CD4-positive, alpha-beta T cell treated with Interleukin-17A for 1 hour (primary cell): Measurements from ENCODE around the gene PDP2.

ENCODE experiments used
- DNase-seq: peaks from one replicate; pipeline ENCODE4 v3.0.0-alpha.2; 2020

Gene PDP2

DNA sequence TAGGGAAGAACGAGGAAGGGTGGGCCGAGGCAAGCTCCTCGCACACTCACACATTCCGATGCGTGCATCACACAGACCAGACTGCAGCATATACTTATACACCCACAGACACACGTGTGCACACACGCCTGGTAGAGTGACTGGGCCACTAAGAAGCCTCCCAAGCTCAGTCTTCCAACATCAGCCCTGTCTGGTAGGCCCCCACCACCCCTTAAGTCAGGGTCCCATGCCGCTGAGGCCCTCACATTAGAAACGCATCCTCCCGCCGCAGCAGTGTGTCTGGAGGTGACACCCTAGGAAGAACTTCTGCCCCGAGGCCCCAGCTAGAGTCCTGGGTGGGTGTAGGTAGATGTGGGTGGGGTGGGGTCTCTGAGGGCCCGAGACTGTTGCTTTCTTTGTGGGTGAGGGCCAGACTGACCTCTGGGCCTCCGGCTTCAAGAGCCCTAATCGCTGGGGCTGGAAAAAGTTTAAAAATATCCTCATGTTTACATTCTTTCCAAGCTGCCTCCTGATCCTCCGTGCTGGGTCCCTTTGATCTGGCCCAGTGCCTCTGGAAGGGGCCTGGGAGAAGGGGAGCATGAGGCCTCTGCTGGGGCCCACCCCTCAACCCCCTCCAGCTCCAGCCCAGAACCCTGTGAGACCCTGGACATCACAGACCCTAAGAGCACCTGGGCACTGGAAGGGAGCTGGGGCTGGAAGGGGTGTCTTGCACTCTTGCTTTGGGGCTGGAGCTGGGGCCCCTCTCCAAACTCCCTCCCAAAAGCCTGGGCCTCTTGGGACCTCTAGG is 24.7 kb downstream of the PDP2 start:
- no peak for DNase-seq

DNA sequence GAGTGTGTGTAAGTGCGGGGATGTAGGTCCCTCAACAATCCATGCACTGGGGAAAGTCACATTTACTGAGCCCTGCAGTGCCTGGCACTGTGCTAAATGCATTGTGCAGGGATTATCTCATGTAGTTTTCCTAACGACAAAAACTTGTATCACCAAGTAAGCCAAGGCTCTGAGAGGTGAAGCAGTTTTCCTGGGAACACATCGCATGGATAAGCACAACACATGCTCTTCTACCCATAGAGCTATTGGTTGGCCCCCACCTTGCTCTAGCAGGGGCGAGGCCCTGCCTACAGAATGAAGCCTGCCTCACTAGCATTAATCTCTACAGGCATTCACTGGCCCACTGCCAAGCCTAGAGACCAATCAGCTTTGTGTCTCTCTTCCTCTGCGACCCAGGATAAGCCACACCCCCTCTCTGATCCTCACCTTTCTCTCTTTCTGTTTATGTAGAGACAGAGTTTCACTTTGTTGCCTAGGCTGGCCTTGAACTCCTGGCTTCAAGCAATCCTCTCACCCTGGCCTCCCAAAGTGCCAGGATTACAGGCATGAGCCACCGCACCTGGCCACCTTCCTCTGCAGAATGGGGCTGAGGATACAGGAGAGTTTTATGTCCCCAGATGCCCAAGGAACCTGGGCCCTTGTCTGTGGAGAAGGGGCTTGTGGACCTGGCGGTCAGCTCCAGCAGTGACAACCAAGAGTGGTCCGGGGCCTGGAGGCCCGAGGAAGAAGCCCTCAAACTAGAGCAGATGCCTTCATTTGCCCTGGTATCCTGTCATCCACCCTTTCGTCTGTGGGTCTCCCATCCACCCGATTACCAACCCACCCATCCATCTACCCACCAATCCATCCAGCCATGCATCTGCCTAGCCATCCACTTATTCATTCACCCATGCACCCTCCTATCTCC is 25.6 kb downstream of the PDP2 start:
- peak; percentile 50 for DNase-seq

DNA sequence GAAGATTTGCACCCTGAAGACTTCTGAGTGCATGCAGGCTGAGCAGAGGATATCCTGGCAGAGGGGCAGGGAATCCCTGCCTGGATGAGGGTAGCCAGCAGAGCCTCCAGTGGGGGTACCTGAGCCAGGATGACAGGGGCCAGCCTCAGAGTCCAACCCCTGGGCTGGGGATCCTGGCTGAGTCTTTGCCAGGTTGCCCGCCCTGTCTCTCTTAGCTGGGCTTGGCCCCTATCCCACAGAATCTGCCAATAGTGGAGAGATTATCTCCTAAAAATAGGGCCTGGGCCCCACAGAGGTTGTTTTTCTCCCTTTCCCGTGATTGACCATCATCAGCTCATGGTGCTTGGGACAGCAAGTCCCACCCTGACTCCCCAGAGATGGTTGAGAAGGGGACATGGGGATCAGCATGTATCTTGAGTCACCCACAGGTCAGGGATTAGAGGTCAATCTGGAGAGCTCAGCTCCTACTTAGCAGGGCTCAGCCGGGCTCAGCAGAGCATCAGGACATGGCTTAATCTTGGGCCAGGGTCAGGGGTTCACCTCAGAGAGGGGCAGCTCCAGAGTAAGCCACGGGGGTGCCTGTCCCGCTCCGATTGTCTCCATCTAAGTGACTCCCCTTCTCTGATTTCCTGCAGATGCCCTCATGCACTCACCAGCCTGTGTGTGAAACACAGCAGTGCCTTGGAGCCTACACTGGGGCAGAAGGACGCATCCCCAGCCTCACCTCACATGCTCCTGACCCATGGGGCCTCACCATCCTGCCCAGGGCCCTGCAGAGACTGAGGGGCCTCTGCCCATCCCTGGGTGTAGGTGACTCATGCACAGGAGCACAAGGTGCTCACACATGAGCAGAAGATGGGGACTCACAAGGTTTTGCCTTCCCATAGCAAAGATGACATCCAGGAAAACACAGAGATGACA is 26.9 kb downstream of the PDP2 start:
- no peak for DNase-seq

DNA sequence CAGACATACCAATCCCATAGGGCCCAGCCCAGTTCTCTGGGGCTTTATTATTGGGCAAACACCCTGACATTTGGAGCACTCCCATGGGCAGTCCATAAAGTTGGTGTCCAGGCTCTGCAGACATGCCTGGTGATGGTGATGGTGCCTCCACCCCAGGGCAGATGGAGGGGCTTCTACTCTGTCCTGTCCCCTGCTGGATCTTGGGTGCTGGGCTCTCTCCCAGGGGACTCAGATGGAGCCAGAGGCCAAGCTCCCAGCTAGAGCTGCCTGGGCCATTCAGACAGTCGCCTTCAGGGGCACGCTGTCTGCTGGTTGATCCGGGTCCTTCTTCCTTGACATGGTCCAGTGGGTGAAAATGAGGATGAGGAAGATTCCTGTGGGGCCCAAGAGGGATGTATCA is 27.8 kb downstream of the PDP2 start:
- DNase-seq: no peak

DNA sequence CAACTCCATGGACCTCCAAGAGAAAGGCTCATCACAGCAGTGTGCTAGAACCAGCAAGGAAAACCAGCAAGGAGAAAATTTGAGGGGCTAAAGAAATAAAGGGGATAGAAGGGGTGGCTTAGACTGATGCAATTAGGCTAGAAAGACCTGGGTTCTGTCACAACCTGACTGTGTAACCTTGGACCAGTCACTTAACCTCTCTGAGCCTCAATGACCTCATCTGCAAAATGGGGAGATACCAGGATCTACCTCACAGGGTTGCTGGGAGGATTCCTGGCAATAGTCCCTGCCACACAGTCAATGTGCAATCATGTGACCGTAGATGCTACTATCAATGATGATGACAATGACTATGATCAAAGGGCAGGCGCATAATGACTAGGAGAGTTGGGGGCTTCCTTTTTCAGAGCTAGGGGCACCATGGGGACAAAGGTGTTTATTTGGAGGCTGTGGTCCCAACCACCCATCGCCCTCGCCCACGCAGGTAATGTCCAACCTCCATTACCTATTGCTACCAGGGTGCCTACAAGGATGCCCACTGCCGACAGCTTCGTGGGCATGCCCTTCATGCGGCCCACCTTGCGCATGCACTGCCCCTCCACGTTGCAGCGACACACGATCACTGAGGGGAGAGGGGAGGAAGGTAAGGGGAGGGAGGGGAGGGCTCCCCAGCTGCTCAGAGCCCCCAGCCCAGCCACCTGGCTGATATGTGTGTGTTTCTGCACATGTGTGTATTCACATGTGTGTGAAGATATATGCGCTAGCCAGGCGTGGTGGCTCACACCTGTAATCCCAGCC is 28.6 kb downstream of the PDP2 start:
- DNase-seq: no peak

DNA sequence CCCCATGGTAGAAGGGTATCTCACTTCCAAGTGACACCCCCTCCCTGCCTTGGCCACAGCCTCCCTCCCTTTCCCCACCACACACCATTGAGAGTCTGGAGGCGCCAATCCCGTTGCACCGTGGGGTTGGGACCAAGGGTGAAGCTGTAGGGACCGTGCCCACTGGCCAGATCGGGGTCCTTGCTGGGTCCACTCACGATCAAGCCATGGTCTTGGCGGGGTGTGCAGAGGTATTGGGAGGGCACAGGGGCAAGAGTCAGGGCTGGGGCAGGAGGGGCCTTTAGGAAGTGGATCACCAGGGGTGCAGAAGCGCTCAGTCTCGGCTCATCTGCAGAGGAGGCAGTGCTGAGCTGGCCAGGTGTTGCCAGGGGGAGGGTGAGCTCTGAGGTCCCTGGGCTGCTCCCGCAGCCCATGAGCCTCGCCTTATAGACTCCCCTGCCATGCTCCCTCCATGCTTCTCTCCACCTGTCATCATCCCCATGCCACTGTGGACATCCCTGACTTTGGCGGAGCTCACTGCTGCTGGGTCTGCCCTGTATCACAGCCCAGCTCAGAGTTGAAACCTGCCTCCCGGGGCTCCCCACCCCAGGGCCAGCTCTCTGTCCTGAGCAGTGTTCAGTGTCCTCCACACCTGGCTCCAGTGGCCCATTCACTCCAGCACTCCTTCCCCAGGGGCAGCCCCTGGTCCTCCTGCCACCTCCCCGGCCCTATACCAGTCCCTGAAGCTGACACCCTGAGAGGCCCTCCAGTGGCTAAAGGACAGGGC is 30.0 kb downstream of the PDP2 start:
- DNase-seq: no peak

DNA sequence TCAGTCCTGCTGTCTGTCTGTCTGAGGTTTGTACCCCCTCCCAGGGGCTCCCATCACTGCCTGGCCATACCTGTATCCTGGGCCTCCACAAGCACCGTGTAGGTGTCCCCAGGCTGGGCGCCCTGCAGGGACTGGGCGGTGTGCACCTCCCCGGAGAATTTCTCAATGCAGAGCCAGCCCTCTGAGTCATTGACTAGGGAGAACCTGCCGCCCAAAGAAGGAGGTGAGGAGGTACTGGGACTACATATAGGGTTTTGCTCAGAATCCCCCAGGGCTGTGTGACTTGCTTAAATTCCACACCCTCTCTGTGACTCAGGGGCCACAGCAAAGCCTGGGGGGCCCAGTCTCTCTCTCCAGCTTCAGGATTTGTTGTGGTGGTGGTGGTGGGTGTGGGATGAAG is 30.8 kb downstream of the PDP2 start:
- no peak for DNase-seq

DNA sequence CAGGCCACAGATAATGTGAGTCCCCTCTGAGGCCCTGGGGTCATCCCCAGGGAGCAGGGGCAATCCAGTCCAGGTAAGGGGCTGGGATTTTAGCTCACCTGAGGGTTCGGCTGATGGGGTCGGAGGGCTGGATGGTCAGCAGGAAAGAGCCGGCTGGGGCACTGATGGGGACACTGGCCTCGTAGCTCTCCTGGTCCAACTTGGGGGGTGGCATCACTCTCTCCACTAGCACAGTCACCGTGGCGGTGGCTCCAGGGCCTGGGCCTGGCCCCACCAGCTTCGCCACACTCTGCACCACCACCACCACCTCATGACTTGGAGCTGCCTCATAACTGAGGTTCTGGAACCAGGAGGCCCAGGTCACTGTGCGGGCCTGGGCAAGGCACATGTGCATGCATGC is 31.5 kb downstream of the PDP2 start:
- DNase-seq: no peak

DNA sequence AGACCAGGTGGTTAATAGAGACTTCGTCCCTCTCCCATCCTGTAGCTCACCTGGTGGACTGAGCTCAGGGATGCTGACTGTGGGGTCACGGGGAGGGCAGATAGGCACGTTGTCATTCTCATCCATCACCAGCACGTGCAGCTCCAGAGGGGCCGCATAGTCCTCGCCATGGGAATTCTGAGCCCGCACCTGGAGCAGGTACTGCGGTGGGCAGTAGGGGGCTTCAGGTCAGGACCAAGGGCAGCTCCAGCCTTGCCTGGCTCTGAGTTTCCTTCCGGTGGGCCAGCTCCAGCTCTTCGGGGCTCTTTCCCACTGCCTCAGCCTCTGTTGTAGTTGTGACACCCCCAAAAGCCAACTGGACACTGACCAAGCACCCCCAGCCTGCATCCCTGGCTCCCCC is 32.8 kb downstream of the PDP2 start:
- no peak for DNase-seq

DNA sequence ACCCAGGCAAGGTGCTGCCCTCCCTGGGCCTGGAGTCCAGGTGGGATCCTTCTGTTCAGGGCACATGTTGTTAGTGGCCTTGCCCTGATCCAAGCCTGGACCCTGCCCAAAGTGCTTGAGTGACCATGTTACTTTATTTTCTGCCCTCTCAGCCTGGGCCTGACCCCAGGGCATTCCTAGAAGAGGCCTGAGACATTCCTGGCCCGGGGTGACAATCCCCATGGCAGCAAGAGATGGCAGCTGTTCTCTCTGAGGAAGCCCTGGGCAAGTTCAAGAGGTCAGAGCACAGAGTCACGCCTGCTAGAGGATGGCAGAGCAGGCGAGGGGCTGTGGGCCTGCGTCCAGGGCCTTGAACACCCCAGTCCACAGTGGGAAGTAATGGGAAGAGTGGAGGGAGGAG is 33.4 kb downstream of the PDP2 start:
- DNase-seq: no peak

DNA sequence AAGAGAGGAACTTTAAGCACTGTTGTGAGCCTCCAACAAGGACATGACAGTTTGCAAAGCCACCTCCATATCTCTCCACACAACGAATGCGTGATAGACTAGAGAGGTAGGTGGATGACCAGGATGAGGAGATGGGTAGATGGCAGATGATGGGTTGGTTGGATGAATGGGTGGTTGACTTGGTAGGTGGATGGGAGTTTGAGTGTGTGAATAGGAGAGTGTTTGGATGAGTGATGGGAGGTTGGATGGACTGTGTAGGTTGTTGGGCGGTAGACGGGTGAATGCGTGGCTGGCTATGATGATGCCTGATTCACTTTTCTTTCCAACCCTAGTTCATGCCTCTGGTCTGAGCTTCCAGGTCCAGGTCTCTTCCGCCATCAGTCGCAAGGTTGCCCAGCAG is 34.2 kb downstream of the PDP2 start:
- no peak for DNase-seq

DNA sequence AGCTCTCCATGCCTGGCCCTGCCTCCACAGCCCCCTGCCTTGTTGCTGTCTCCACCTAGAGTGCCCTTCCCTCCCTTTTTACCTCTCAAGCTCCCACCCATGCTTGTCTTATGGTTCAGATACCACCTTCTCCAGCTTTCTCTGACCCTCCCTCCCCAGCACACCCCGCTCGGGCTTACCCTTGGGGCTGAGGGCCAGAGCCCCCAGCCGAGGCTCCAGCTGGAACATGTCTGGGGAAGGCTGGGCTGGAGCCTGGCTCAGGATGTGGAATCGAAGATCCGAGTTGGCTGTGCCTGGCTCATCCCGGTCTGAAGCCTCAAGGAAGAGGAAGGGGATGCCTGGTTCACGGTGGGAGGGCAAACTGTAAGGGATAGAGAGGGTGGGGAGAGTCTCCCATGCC is 34.7 kb downstream of the PDP2 start:
- DNase-seq: no peak

DNA sequence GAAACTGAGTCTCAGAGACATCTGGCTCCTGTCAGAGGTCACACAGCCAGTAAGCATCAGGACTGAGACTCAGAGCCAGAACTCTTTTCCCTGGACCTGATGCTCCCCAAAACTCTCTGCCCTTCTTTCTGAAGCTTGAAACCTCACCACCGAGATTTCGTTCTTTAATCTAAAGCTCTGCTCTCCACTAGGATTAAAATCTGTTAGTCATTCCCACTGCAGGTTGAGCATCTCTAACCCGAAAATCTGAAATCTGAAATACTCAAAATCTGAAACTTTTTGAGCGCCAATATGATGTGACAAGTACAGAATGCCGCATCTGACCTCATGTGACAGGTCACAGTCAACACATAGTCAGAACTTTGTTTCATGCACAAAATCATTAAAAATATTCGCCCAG is 36.2 kb downstream of the PDP2 start:
- DNase-seq: no peak

DNA sequence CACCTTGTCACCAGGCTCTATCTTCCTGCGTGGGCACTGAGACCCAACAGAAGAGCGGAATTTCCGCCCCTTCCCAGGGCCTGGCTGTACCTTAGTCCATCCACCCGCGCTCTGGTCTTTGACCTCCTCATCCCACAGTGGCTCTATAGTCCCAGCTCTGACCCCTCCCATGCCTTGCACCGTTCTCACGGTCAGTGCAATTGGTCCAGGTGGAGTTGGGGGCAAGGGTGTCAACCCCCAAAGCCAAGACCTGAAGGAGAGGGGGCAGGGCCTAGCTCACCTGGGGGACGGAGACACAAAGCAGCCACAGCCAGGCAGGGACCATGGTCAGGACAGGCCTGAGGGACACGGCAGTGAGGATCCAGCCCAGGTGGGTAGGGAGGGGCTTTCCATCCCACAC is 37.4 kb downstream of the PDP2 start:
- DNase-seq: no peak

DNA sequence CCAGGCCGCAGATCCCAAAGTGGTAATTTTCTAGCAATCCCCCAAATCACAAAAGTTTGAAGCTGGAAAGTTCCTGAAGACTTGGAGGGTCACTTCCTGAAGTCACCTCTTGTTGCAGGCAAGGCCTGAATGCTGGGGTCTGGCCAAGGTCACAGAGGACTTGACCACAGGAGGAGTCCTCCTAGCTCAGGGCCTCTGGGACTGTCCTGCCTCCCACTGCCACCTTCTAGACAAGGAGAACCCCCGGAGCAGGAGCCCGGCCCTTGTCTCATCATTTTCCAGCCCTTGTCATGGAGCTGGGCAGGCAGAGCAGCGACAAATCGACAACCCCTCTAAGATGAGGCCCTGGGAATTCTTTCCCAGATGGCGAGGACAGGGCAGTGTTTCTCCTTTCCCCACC is 38.0 kb downstream of the PDP2 start:
- no peak for DNase-seq

DNA sequence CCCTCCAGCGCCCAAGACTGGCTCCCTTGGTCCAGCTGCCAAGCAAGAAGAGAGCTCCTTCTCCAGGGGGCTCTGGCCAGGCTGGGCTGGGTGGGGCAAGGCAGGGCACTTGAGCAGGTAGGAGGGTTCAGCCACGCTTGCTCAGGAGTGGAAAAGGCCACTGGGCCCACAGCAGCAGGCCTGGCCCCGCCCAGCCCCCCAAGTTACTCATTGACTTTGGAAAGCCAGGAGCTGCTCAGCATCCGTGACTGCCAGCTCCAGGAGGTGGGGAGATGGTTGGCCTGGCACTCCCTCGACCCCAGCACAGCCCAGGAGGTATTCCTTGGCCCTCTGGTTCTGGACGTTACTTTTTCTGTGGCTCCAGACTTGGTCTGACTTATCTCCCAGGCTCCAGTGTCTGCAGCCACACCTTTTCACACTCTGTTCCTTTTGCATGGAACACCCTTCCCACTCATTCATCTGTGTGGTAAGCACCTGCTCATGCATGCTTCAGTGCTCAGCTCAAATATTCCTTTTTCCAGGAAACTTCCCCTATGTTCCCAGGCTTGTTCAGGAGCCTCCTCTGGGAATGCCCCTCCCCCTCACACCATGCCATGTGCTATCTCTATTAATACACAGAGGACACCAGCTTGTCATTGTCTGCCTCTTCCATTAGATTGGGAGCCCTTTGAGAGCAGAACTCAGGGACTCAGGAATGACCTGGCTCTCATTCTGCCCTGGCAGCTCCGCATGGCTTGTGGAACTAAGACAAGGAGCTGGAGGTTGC is 38.7 kb downstream of the PDP2 start, which contains the start of gene CDH16:
CDH16 (minus strand) TSS at position 83 of the 766 bp plus-strand sequence. CDS start 820 bp downstream, outside the sequence.
- DNase-seq: no peak

DNA sequence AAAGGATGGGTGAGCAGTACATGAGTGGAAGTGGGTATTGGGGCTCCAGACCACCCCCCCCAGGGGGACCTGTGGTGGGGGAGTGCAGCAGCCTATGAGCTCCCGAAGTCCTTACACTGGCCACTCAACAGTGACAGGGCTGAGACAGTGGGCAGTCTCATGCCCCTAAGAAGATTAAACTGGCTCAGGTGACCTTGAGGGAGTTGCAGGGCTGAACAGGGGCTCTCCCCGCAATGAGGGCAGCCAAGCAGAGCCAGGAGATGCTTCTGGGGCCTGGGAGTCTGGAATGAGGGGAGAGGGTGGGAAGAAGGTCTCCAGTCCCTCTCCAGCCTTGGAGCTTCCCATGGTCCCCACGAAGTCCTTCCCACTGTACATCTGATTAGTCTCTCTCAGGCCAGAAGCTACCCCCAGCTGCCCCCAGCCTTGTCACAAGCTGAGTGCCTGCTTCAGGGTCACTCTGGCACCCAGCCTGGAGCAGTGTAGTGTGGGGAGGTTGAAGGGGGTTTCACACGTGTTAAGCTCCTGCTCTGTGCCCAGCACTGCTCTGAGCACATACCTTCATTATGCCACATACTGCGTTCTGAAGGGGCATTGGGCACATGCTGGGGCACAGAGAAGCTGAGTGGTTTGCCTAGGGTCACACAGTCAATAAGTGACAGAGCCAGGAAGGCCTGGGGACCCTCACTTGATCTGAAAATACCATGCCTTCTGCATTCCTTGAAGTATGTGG is 39.4 kb downstream of the PDP2 start:
- no peak for DNase-seq

DNA sequence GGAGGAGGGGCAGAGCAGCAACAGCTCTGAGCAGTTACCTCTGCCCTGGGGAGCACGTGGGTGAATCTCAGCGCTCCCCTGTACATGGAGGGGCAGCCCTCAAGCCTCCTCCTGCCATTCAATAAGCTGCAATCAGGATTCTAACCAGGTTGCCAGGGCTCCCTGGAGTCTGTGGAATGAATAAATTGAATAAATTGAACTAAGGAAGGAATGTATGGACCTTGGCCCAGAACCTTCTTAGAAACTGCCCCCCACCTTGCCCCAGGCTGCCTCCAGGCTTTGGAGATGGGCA is 39.9 kb downstream of the PDP2 start:
- DNase-seq: no peak

DNA sequence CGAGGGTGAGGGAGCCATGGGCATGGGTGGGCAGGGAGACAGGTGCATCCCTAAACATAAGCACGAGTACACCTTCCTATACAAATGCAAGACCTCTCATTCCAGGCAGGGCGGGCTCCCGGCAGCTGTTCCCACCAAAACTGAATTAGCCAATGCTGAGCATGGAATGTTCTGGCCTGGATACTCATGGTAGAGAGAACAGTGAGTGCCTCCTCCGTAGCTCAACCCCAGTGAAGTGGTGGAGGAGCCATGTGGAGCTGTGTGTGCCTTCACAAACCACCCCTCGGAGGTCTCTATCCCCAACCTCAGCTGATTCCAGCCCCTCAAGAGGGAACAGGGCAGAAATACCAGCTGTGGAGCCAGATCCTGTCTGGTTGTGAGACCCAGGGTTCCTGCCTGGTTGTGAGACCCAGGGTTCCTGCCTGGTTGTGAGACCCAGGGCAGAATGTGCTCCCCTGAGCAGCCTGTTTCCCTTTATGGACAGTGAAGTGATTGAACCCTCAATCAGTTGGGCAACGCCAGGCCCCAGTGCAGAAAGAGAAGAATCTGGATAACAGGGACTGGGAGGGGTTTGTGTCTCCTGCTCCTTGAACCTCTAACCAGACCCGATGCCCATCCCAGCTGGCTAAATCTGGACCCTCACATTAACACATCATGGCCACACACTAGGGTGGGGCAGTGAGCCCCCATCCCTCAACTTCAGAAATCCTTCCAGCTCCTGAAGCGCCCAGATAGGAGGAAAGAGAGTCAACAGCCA is 40.8 kb downstream of the PDP2 start:
- no peak for DNase-seq
